Measurements from ENCODE around the gene EVPL. TPM values are rescaled to one million over a fixed set of nuclear protein-coding genes. Genes with fewer than 3 reads are reported as not detected.

EVPL gene
- total and polyA plus RNA-seq, 2 of the 13 experiments (the other 11 are each of a cell fraction or from before 2014, with no cell fraction given), result 2.1 to 8.2 TPM

- peak; percentile 86 for TF ChIP-seq ZBTB33 (CRISPR knock-in tag; IDR thresholded peaks at IDR 0.05)
- TF ChIP-seq PAX8 (CRISPR knock-in tag; IDR thresholded peaks at IDR 0.05; ENCODE audit: borderline replicate concordance), result 0 out of 2 replicates have a peak, but pooled peaks have one; percentile 25
- TF ChIP-seq, protein P1, sequence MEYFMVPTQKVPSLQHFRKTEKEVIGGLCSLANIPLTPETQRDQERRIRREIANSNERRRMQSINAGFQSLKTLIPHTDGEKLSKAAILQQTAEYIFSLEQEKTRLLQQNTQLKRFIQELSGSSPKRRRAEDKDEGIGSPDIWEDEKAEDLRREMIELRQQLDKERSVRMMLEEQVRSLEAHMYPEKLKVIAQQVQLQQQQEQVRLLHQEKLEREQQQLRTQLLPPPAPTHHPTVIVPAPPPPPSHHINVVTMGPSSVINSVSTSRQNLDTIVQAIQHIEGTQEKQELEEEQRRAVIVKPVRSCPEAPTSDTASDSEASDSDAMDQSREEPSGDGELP (IDR thresholded peaks at IDR 0.05; ENCODE audit: borderline replicate concordance, low read depth), result peak; percentile 81; the same call in 1 of the 2 replicates
- TF ChIP-seq BATF2 (CRISPR knock-in tag; IDR thresholded peaks at IDR 0.05), result no peak
- no peak for TF ChIP-seq ZNF160 (CRISPR knock-in tag; IDR thresholded peaks at IDR 0.05)
- no peak for TF ChIP-seq PREB (CRISPR knock-in tag; IDR thresholded peaks at IDR 0.05)
- no peak for TF ChIP-seq ESRRA (CRISPR knock-in tag; IDR thresholded peaks at IDR 0.05; ENCODE audit: low read depth)
- TF ChIP-seq KDM3A (CRISPR knock-in tag; IDR thresholded peaks at IDR 0.05; ENCODE audit: low read depth), result no peak
- TF ChIP-seq ZMYM2 (CRISPR knock-in tag; IDR thresholded peaks at IDR 0.05), result peak; percentile 65; the same call in 1 of the 2 replicates
- TF ChIP-seq ZNF768 (CRISPR knock-in tag; IDR thresholded peaks at IDR 0.05), result peak; percentile 17; the same call in 1 of the 2 replicates
- peak; percentile 79 for TF ChIP-seq PITX1 (CRISPR knock-in tag; IDR thresholded peaks at IDR 0.05)
- TF ChIP-seq ETS1 (CRISPR knock-in tag; IDR thresholded peaks at IDR 0.05), result 0 out of 2 replicates have a peak, but pooled peaks have one; percentile 40
- TF ChIP-seq ZBTB34 (CRISPR knock-in tag; IDR thresholded peaks at IDR 0.05), result no peak
- peak; percentile 22; the same call in 1 of the 2 replicates for TF ChIP-seq MIER3 (CRISPR knock-in tag; IDR thresholded peaks at IDR 0.05; ENCODE audit: borderline replicate concordance)
- TF ChIP-seq SMYD3 (CRISPR knock-in tag; IDR thresholded peaks at IDR 0.05), result 0 out of 2 replicates have a peak, but pooled peaks have one; percentile 43
- peak; percentile 89 for TF ChIP-seq RAD21 (CRISPR knock-in tag; IDR thresholded peaks at IDR 0.05)
- no peak for TF ChIP-seq ZNF850 (CRISPR knock-in tag; conservative IDR thresholded peaks at IDR 0.05)
- TF ChIP-seq TAF15 (IDR thresholded peaks at IDR 0.05; ENCODE audit: low read depth, low read length, poor library complexity, severe bottlenecking), result no peak
- TF ChIP-seq THRA (CRISPR knock-in tag; IDR thresholded peaks at IDR 0.05; ENCODE audit: borderline replicate concordance), result peak; percentile 21; the same call in 1 of the 2 replicates
- TF ChIP-seq DMAP1 (CRISPR knock-in tag; IDR thresholded peaks at IDR 0.05), result 0 out of 2 replicates have a peak, but pooled peaks have one; percentile 22
Measured at GRCh38 chr17:76000016-76000754, 26.9 kb downstream of the EVPL start (continued).

Measured in HepG2 (cell line).